ENCODE data around the gene PRKAG2.
"Not testable (repeated sequence)": the region's sequence is repeated elsewhere in the genome, so short reads cannot be mapped to it uniquely, and the experiment has no call there.

The PRKAG2 gene

GRCh38 chr7:151590850-151591771, 285.8 kb downstream of the PRKAG2 start:
- Mint-ChIP-seq H3K4me3 (no peak overlapping the region), H3K36me3 (peaks cover 8% of the 10 kb centered on the region), H3K9me3 (no peaks in the 10 kb centered on the region), H3K4me1 (peaks cover 7% of the 10 kb centered on the region), H3K27ac (no peak overlapping the region), H3K27me3 (no peaks in the 10 kb centered on the region)

GRCh38 chr7:151590071-151590849, 286.7 kb downstream of the PRKAG2 start:
- H3K27ac Mint-ChIP-seq = no peak overlapping the region
- no peaks in the 10 kb centered on the region for H3K9me3 Mint-ChIP-seq
- H3K27me3 Mint-ChIP-seq = no peaks in the 10 kb centered on the region
- H3K4me3 Mint-ChIP-seq = no peak overlapping the region
- peaks cover 3% of the 10 kb centered on the region for H3K4me1 Mint-ChIP-seq
- peaks cover 8% of the 10 kb centered on the region for H3K36me3 Mint-ChIP-seq

GRCh38 chr7:151588982-151589381, 287.9 kb downstream of the PRKAG2 start:
- Mint-ChIP-seq H3K4me1 (no peaks in the 10 kb centered on the region), H3K27ac (no peak overlapping the region), H3K9me3 (no peaks in the 10 kb centered on the region), H3K36me3 (peaks cover 9% of the 10 kb centered on the region), H3K27me3 (no peaks in the 10 kb centered on the region), H3K4me3 (no peak overlapping the region)

GRCh38 chr7:151586531-151587260, 290.2 kb downstream of the PRKAG2 start:
- H3K4me1 Mint-ChIP-seq = no peaks in the 10 kb centered on the region
- H3K27ac Mint-ChIP-seq = no peak overlapping the region
- no peaks in the 10 kb centered on the region for H3K9me3 Mint-ChIP-seq
- H3K27me3 Mint-ChIP-seq = no peaks in the 10 kb centered on the region
- H3K4me3 Mint-ChIP-seq = no peak overlapping the region
- H3K36me3 Mint-ChIP-seq = peaks cover 10% of the 10 kb centered on the region

GRCh38 chr7:151585744-151586393, 291.0 kb downstream of the PRKAG2 start:
- Mint-ChIP-seq H3K9me3 (no peaks in the 10 kb centered on the region), H3K4me1 (no peaks in the 10 kb centered on the region), H3K4me3 (no peak overlapping the region), H3K27me3 (no peaks in the 10 kb centered on the region), H3K36me3 (peaks cover 12% of the 10 kb centered on the region), H3K27ac (no peak overlapping the region)

GRCh38 chr7:151581741-151582140, 295.2 kb downstream of the PRKAG2 start:
- no peaks in the 10 kb centered on the region for H3K27me3 Mint-ChIP-seq
- peaks cover 23% of the 10 kb centered on the region for H3K36me3 Mint-ChIP-seq
- H3K4me3 Mint-ChIP-seq = no peak overlapping the region
- H3K4me1 Mint-ChIP-seq = no peaks in the 10 kb centered on the region
- H3K27ac Mint-ChIP-seq = no peak overlapping the region
- H3K9me3 Mint-ChIP-seq = peaks cover 10% of the 10 kb centered on the region

GRCh38 chr7:151579644-151580043, 297.3 kb downstream of the PRKAG2 start:
- peaks cover 10% of the 10 kb centered on the region for H3K9me3 Mint-ChIP-seq
- H3K36me3 Mint-ChIP-seq = peaks cover 17% of the 10 kb centered on the region
- H3K4me1 Mint-ChIP-seq = no peaks in the 10 kb centered on the region

GRCh38 chr7:151575410-151575809, 301.5 kb downstream of the PRKAG2 start:
- Mint-ChIP-seq H3K27me3 (no peaks in the 10 kb centered on the region), H3K27ac (no peak overlapping the region), H3K4me3 (no peak overlapping the region), H3K9me3 (peaks cover 9% of the 10 kb centered on the region), H3K4me1 (no peaks in the 10 kb centered on the region), H3K36me3 (peaks cover 6% of the 10 kb centered on the region)

More at GRCh38 chr7:151579644-151580043, 297.3 kb downstream of the PRKAG2 start:
- no peak overlapping the region for H3K4me3 Mint-ChIP-seq
- no peak overlapping the region for H3K27ac Mint-ChIP-seq
- no peaks in the 10 kb centered on the region for H3K27me3 Mint-ChIP-seq

- not testable (repeated sequence) for H3K36me3 Mint-ChIP-seq, H3K4me1 Mint-ChIP-seq, H3K27me3 Mint-ChIP-seq, H3K9me3 Mint-ChIP-seq, H3K4me3 Mint-ChIP-seq, H3K27ac Mint-ChIP-seq
Measured at GRCh38 chr7:151573046-151573445, 303.9 kb downstream of the PRKAG2 start.

- H3K4me3 Mint-ChIP-seq = no peak overlapping the region
Measured at GRCh38 chr7:151572136-151572535, 304.8 kb downstream of the PRKAG2 start.

GRCh38 chr7:151571471-151571870, 305.4 kb downstream of the PRKAG2 start:
- Mint-ChIP-seq H3K9me3 (no peaks in the 10 kb centered on the region), H3K27me3 (no peaks in the 10 kb centered on the region), H3K4me1 (no peaks in the 10 kb centered on the region), H3K4me3 (no peak overlapping the region), H3K27ac (no peak overlapping the region), H3K36me3 (no peaks in the 10 kb centered on the region)

More at GRCh38 chr7:151572136-151572535, 304.8 kb downstream of the PRKAG2 start:
- Mint-ChIP-seq H3K4me1 (no peaks in the 10 kb centered on the region), H3K36me3 (no peaks in the 10 kb centered on the region), H3K9me3 (no peaks in the 10 kb centered on the region), H3K27ac (peak overlapping the region; percentile 4), H3K27me3 (no peaks in the 10 kb centered on the region)

GRCh38 chr7:151570366-151570915, 306.5 kb downstream of the PRKAG2 start:
- H3K27ac Mint-ChIP-seq = no peak overlapping the region
- H3K36me3 Mint-ChIP-seq = no peaks in the 10 kb centered on the region
- H3K9me3 Mint-ChIP-seq = no peaks in the 10 kb centered on the region
- H3K4me1 Mint-ChIP-seq = no peaks in the 10 kb centered on the region
- no peak overlapping the region for H3K4me3 Mint-ChIP-seq
- H3K27me3 Mint-ChIP-seq = no peaks in the 10 kb centered on the region

GRCh38 chr7:151568956-151569940, 307.7 kb downstream of the PRKAG2 start:
- no peak overlapping the region for H3K4me3 Mint-ChIP-seq
- no peaks in the 10 kb centered on the region for H3K4me1 Mint-ChIP-seq
- H3K27ac Mint-ChIP-seq = peak overlapping the region; percentile 41
- H3K36me3 Mint-ChIP-seq = peaks cover 2% of the 10 kb centered on the region
- no peaks in the 10 kb centered on the region for H3K27me3 Mint-ChIP-seq
- no peaks in the 10 kb centered on the region for H3K9me3 Mint-ChIP-seq

GRCh38 chr7:151566897-151567320, 310.0 kb downstream of the PRKAG2 start:
- H3K27me3 Mint-ChIP-seq = no peaks in the 10 kb centered on the region
- no peaks in the 10 kb centered on the region for H3K4me1 Mint-ChIP-seq
- H3K27ac Mint-ChIP-seq = no peak overlapping the region
- H3K36me3 Mint-ChIP-seq = peaks cover 5% of the 10 kb centered on the region
- no peak overlapping the region for H3K4me3 Mint-ChIP-seq
- H3K9me3 Mint-ChIP-seq = no peaks in the 10 kb centered on the region

Data from activated naive CD4-positive, alpha-beta T cell treated with anti-CD3 and anti-CD28 coated beads, Interleukin-2, amount 50 U/mL, for 24 hours (primary cell).